ENCODE results near the gene RBMS3. TPM values are rescaled to one million over a fixed set of nuclear protein-coding genes. Genes with fewer than 3 reads are reported as not detected.

The RBMS3 gene
- total RNA-seq, 1 donor from 2014 or later, result 23.7 TPM

GRCh38 chr3:29415482-29416223, 134.8 kb downstream of the RBMS3 start:
- TF ChIP-seq CTCF (IDR thresholded peaks at IDR 0.05; ENCODE audit: insufficient read depth, low read length, poor library complexity, severe bottlenecking), result no peak
- no peaks in the 10 kb centered on the region for H3K36me3 ChIP-seq (ENCODE audit: control insufficient read depth, insufficient read depth, low read length)
- H3K27me3 ChIP-seq (ENCODE audit: control insufficient read depth, insufficient read depth, low read length), result no peaks in the 10 kb centered on the region
- H3K4me3 ChIP-seq (ENCODE audit: low read depth, low read length), result no peak overlapping the region
- DNase-seq (ENCODE audit: low read depth), result no peak

- no peak for DNase-seq (ENCODE audit: low read depth)
- Histone ChIP-seq H3K4me3 (ENCODE audit: low read depth, low read length) (no peak overlapping the region), H3K27me3 (ENCODE audit: control insufficient read depth, insufficient read depth, low read length) (no peaks in the 10 kb centered on the region), H3K36me3 (ENCODE audit: control insufficient read depth, insufficient read depth, low read length) (no peaks in the 10 kb centered on the region)
- no peak for TF ChIP-seq CTCF (IDR thresholded peaks at IDR 0.05; ENCODE audit: insufficient read depth, low read length, poor library complexity, severe bottlenecking)
Observed at GRCh38 chr3:29416514-29416913, 135.6 kb downstream of the RBMS3 start.

GRCh38 chr3:29420106-29420505, 139.2 kb downstream of the RBMS3 start:
- Histone ChIP-seq H3K27me3 (ENCODE audit: control insufficient read depth, insufficient read depth, low read length) (no peaks in the 10 kb centered on the region), H3K36me3 (ENCODE audit: control insufficient read depth, insufficient read depth, low read length) (no peaks in the 10 kb centered on the region), H3K4me3 (ENCODE audit: low read depth, low read length) (no peak overlapping the region)
- no peak for DNase-seq (ENCODE audit: low read depth)
- TF ChIP-seq CTCF (IDR thresholded peaks at IDR 0.05; ENCODE audit: insufficient read depth, low read length, poor library complexity, severe bottlenecking), result no peak

- Histone ChIP-seq H3K36me3 (ENCODE audit: control insufficient read depth, insufficient read depth, low read length) (no peaks in the 10 kb centered on the region), H3K4me3 (ENCODE audit: low read depth, low read length) (no peak overlapping the region), H3K27me3 (ENCODE audit: control insufficient read depth, insufficient read depth, low read length) (no peaks in the 10 kb centered on the region)
- TF ChIP-seq CTCF (IDR thresholded peaks at IDR 0.05; ENCODE audit: insufficient read depth, low read length, poor library complexity, severe bottlenecking), result no peak
- DNase-seq (ENCODE audit: low read depth), result no peak
Observed at GRCh38 chr3:29426302-29427226, 145.7 kb downstream of the RBMS3 start.

GRCh38 chr3:29427266-29428103, 146.6 kb downstream of the RBMS3 start:
- Histone ChIP-seq H3K36me3 (ENCODE audit: control insufficient read depth, insufficient read depth, low read length) (no peaks in the 10 kb centered on the region), H3K27me3 (ENCODE audit: control insufficient read depth, insufficient read depth, low read length) (no peaks in the 10 kb centered on the region), H3K4me3 (ENCODE audit: low read depth, low read length) (no peak overlapping the region)
- no peak for TF ChIP-seq CTCF (IDR thresholded peaks at IDR 0.05; ENCODE audit: insufficient read depth, low read length, poor library complexity, severe bottlenecking)
- DNase-seq (ENCODE audit: low read depth), result no peak
